HepG2 (cell line): ENCODE results near the gene RAC3. TPM values are rescaled to one million over a fixed set of nuclear protein-coding genes. Genes with fewer than 3 reads are reported as not detected.
A peak's percentile ranks its signal among the peaks of the same experiment; 100 is the strongest.

ENCODE experiments used
- CHD2 ChIP-seq: IDR thresholded peaks from 2 replicates; pipeline ENCODE4 v1.6.1; 2011; ENCODE audit warnings: low read depth, low read length, improper control_type of control experiment
- FOSL2 ChIP-seq: sonication (generic); formaldehyde crosslinking; IDR thresholded peaks from 2 replicates; pipeline ENCODE4 v1.4.0; 2020; ENCODE audit warnings: missing genetic modification reagents
- FOXJ3 ChIP-seq: sonication (generic); formaldehyde crosslinking; IDR thresholded peaks from 2 replicates; pipeline ENCODE4 v1.4.0; 2020; ENCODE audit warnings: missing genetic modification reagents, mild to moderate bottlenecking, borderline replicate concordance
- RARA ChIP-seq: IDR thresholded peaks from 2 replicates; pipeline ENCODE4 v1.6.1; 2016; ENCODE audit warnings: missing genetic modification reagents, missing compliant biosample characterization
- ZBTB3 ChIP-seq: sonication (generic); formaldehyde crosslinking; IDR thresholded peaks from 2 replicates; pipeline ENCODE4 v1.4.0; 2020; ENCODE audit warnings: low read depth, mild to moderate bottlenecking, moderate library complexity, missing genetic modification reagents, borderline replicate concordance
- ZNF20 ChIP-seq: sonication (generic); formaldehyde crosslinking; IDR thresholded peaks from 2 replicates; pipeline ENCODE4 v1.4.0; 2020; ENCODE audit warnings: mild to moderate bottlenecking, moderate library complexity, missing genetic modification reagents
- ZNF207 ChIP-seq: fragments of 450-650 bp; IDR thresholded peaks from 2 replicates; pipeline ENCODE4 v1.6.1; 2016; ENCODE audit warnings: antibody characterized with exemption, borderline replicate concordance
- ZNF230 ChIP-seq: sonication (generic); formaldehyde crosslinking; IDR thresholded peaks from 2 replicates; pipeline ENCODE4 v1.4.0; 2020; ENCODE audit warnings: mild to moderate bottlenecking, missing genetic modification reagents
- ZNF343 ChIP-seq: sonication (generic); formaldehyde crosslinking; IDR thresholded peaks from 2 replicates; pipeline ENCODE4 v1.4.0; 2020; ENCODE audit warnings: mild to moderate bottlenecking, missing genetic modification reagents
- ZNF790 ChIP-seq: sonication (generic); formaldehyde crosslinking; IDR thresholded peaks from 2 replicates; pipeline ENCODE4 v1.8.0; 2022; ENCODE audit warnings: missing genetic modification reagents, mild to moderate bottlenecking, borderline replicate concordance
- polyA plus RNA-seq, 8 experiments: library from polyadenylated mRNA; depleted of rRNA in 3 of 8; stranded (reverse) in 7 of 8; unstranded in 1 of 8; fragments of >200 nt; fragmentation: Illumina TruSeq in 4 of 8; extraction: Trizol in 4 of 8; gene quantifications; 2 replicates each; pipeline versions ENCODE4 v1.2.1 to v1.2.3, GENCODE V29; 2011 to 2016; ENCODE audit warnings: low read depth in 4 of 8, missing spikeins in 1 of 8, mixed read lengths in 1 of 8; ENCODE audit not compliant: insufficient read depth in 1 of 8
- total RNA-seq, 5 experiments: library from RNA; depleted of rRNA; stranded (reverse); fragments of >200 nt; fragmentation: Illumina TruSeq; extraction: Trizol; gene quantifications; 2 replicates each; pipeline ENCODE4 v1.2.3, GENCODE V29; 2016; ENCODE audit warnings: low read depth in 1 of 5
- TF ChIP-seq, protein P1 (sequence below): IDR thresholded peaks from 2 replicates; pipeline ENCODE4 v1.6.1; 2018; ENCODE audit warnings: missing genetic modification reagents, mild to moderate bottlenecking, missing compliant biosample characterization
- TF ChIP-seq, protein P2 (sequence below): sonication (generic); formaldehyde crosslinking; IDR thresholded peaks from 2 replicates; pipeline ENCODE4 v1.4.0; 2020; ENCODE audit warnings: mild to moderate bottlenecking, missing genetic modification reagents
- TF ChIP-seq, protein P3 (sequence below): sonication (generic); formaldehyde crosslinking; IDR thresholded peaks from 2 replicates; pipeline ENCODE4 v1.8.0; 2022; ENCODE audit warnings: mild to moderate bottlenecking, missing genetic modification reagents, moderate library complexity

Gene RAC3
- total and polyA plus RNA-seq, 2 of the 13 experiments (the other 11 are each of a cell fraction or from before 2014, with no cell fraction given), result 10.5 to 21.3 TPM

DNA sequence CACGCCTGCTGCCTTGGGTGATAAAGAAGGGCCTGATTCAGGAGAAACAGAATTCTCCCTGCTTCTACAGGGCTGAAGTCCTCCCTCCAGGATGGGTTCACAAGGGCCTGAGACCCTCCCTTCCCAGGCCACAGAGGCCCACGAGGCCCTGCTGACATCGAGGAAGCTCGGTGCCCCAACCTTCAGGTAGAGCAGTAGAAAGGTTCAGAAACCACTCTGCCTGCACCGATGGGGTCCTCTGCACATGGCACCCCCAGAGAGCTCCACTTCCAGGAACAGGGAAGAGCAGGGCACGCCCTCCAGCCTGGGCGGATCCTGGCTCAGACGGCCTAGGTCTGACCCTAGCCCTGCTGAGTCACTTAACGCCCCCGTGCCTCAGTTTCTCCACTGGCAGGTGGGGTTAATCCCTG lies 9.6 kb upstream of the RAC3 start (continued):
- TF ChIP-seq, protein P1, sequence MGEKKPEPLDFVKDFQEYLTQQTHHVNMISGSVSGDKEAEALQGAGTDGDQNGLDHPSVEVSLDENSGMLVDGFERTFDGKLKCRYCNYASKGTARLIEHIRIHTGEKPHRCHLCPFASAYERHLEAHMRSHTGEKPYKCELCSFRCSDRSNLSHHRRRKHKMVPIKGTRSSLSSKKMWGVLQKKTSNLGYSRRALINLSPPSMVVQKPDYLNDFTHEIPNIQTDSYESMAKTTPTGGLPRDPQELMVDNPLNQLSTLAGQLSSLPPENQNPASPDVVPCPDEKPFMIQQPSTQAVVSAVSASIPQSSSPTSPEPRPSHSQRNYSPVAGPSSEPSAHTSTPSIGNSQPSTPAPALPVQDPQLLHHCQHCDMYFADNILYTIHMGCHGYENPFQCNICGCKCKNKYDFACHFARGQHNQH (CRISPR knock-in tag), result no peak
- TF ChIP-seq ZBTB3 (CRISPR knock-in tag), result no peak
- no peak for TF ChIP-seq RARA (CRISPR knock-in tag)
- TF ChIP-seq, protein P2, sequence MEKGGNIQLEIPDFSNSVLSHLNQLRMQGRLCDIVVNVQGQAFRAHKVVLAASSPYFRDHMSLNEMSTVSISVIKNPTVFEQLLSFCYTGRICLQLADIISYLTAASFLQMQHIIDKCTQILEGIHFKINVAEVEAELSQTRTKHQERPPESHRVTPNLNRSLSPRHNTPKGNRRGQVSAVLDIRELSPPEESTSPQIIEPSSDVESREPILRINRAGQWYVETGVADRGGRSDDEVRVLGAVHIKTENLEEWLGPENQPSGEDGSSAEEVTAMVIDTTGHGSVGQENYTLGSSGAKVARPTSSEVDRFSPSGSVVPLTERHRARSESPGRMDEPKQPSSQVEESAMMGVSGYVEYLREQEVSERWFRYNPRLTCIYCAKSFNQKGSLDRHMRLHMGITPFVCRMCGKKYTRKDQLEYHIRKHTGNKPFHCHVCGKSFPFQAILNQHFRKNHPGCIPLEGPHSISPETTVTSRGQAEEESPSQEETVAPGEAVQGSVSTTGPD (CRISPR knock-in tag), result no peak
- TF ChIP-seq ZNF343 (CRISPR knock-in tag), result no peak
- 0 out of 2 replicates have a peak, but pooled peaks have one; percentile 41 for TF ChIP-seq CHD2
- no peak for TF ChIP-seq ZNF230 (CRISPR knock-in tag)
- TF ChIP-seq FOSL2, result peak; percentile 33; the same call in 1 of the 2 replicates
- TF ChIP-seq ZNF207, result no peak
- TF ChIP-seq, protein P3, sequence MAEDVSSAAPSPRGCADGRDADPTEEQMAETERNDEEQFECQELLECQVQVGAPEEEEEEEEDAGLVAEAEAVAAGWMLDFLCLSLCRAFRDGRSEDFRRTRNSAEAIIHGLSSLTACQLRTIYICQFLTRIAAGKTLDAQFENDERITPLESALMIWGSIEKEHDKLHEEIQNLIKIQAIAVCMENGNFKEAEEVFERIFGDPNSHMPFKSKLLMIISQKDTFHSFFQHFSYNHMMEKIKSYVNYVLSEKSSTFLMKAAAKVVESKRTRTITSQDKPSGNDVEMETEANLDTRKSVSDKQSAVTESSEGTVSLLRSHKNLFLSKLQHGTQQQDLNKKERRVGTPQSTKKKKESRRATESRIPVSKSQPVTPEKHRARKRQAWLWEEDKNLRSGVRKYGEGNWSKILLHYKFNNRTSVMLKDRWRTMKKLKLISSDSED (CRISPR knock-in tag), result 0 out of 2 replicates have a peak, but pooled peaks have one; percentile 27
- no peak for TF ChIP-seq FOXJ3
- no peak for TF ChIP-seq ZNF20
- no peak for TF ChIP-seq ZNF790 (CRISPR knock-in tag)
- TF ChIP-seq, all 625 proteins: peak for 44
